HL-60/S4 (cell line): Measurements from ENCODE around the gene DNAAF3.
"Not testable (repeated sequence)": the region's sequence is repeated elsewhere in the genome, so short reads cannot be mapped to it uniquely, and the experiment has no call there.

Experiments used
- in situ Hi-C: fragments of 300-500 bp; cut with MboI; formaldehyde crosslinking; loops from 2 replicates; pipeline ENCODE4 v1.14.3; 2022; ENCODE audit warnings: low sequenced_read_pairs

DNAAF3 gene

DNA sequence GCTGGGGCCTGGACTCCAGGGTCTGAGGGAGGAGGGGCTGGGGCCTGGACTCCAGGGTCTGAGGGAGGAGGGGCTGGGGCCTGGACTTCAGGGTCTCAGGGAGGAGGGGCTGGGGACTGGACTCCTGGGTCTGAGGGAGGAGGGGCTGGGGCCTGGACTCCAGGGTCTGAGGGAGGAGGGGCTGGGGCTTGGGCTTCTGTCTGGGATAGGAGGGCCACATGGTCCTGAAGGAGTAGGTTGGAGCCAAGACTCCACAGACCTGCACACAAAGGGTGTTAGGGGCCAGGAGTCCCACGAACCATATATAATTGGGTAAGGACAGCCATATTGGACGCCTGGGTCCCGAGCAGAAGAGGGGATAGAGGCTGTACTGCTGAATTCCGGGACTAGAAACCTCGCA lies 10.6 kb downstream of the DNAAF3 start:
- in situ Hi-C loops, result not testable (repeated sequence)

DNA sequence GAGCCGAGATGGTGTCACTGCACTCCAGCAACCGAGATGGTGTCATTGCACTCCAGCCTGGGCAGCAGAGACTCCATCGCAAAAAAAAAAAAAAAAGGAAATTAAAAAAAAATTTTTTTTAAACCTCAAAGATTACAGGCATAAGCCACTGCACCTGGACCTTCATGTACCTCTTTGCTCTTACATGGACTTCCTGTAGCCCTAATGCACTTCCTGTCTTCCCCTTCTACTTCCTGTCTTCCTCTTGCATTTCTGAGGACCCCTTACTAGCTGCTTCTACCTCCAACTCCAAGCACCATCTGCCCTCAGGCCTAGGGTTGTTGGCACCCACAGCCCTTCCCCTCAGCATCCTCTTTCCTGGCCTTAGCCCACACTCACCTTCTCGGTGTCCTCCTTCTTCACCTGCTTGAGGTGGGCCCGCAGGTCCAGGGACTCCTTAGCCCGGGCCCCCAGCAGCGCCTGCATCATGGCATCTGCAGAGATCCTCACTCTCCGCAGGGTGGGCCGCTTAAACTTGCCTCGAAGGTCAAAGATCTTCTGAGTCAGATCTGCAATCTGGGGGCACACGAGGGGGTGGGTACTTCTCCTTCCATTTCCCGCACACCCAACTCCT lies 12.7 kb downstream of the DNAAF3 start:
- in situ Hi-C loops, result no loop called here

DNA sequence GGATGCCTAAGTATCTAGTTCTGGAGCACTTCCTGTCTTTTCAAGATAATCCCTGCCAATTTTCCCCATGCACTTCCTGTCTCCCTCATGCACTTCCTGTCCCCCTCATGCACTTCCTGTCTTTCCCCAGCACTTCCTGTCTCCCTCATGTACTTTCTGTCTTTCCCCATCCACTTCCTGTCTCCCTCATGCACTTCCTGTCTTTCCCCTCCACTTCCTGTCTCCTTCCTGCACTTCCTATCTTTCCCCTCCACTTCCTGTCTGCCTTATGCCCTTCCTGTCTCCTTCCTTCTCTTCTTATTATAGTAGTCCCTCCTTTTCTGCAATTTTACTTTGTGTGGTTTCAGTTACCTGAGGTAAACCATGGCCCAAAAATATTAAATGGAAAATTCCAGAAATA lies 14.4 kb downstream of the DNAAF3 start:
- in situ Hi-C loops, result no loop called here

DNA sequence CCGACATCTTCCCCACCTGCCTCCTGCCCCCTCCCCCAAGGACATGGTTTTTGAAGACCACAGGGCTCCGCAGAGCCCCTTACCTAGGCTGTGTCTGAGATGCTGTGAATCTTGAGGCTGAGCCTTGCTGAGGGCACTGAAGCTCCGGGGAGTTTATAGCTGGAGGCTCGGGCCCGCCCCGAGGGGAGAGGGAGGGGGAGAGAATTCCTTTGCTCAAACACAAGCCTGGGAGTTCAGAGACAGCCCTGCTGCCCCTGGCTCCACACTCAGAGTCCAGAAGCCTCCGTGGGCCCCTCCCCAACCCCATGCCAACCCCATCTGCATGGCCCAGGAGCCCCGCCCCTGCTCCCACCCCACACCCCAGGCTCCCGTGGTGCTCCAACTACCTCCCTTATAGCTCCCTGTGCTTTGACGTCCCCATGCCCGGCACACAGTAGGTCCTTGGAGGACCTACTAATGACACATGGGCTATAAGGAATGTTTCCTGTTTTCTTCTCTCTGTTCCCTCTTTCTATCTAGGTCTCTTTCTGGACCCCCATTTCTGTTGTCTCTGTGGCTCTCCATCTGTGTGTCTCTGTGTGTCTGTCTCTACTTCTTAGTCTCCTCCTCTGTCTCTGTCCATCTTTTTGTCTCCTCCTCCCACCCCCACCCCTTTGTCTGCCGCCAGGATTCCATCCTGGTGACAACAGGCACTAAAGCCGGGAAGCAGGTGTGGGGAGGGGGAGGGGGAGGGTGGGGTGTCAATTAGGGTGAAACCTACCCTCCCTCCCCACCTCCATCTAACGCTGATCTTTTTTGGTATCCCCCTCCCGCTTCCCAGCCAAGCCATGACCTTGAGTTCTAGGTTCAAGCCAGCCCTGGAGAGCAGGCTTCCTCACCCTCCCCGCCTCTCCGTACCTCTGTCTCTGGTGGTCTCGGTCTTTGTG lies 17.1 kb downstream of the DNAAF3 start, which contains the start of gene TNNT1:
TSS of gene TNNT1 (minus strand) at position 129 of the 926 bp plus-strand sequence. CDS start 2,049 bp downstream, outside the sequence.
- in situ Hi-C loops, result loop anchor here (10.0 kb wide), 2 partner anchors 265 to 485 kb away; no protein-coding TSS in a partner anchor

DNA sequence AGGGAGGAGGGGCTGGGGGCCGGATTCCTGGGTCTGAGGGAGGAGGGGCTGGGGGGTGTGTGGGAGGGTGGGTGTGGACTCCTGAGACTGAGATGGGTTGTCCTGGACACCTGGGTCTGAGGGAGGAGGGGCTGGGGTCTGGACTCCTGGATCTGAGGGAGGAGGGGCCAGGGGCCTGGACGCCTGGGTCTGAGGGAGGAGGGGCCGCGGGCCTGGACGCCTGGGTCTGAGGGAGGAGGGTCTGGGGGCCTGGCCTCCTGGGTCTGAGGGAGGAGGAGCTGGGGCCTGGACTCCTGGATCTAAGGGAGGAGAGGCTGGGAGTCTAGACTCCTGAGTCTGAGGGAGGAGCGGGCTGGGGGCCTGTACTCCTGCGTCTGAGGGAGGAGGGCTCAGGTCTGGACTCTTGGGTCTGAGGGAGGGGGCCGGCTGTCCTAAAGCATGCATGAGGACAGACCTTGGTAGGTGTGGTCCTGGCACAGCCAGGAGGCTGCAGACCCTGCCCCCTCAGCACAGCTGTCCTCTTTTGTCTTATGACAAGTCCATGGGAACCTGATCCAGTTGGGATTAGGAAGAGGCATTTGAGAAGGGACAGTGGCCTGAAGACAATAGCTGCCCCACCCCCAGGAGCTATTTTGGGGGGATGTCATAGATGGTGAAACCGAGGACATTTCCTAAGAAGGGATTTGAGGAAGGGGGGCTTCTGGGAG lies 18.7 kb downstream of the DNAAF3 start:
- in situ Hi-C loops, result loop anchor here (10.0 kb wide), 2 partner anchors 267 to 487 kb away; no protein-coding TSS in a partner anchor

DNA sequence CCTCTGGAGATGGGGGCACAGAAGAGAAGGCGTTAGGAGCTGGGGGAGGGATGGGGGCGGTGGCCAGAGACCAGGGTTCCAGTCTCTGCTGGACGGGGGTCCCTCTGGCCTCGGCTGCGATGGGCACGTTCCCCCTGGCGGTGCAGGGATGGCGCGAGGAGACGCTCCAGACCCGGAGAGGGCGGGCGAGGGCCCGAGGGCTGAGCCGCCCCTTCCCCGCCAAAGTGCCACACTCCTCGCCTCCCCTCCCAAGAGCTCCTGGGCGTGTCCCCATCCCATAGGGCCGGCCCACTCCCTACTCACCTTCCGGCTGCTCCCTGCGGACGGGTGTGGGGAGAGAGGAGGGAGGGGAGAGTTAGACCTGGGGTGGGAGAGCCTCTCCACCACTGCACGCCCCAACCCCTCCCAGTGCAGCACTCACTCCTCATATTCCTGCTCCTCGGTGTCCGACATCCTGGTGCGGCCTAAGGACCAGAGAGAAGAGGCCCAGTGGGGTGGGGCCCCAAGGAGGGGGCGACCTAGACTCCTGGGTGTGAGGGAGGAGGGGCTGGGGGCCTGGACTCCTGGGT lies 19.6 kb downstream of the DNAAF3 start:
- in situ Hi-C loops, result loop anchor here (10.0 kb wide), 2 partner anchors 268 to 488 kb away; no protein-coding TSS in a partner anchor

DNA sequence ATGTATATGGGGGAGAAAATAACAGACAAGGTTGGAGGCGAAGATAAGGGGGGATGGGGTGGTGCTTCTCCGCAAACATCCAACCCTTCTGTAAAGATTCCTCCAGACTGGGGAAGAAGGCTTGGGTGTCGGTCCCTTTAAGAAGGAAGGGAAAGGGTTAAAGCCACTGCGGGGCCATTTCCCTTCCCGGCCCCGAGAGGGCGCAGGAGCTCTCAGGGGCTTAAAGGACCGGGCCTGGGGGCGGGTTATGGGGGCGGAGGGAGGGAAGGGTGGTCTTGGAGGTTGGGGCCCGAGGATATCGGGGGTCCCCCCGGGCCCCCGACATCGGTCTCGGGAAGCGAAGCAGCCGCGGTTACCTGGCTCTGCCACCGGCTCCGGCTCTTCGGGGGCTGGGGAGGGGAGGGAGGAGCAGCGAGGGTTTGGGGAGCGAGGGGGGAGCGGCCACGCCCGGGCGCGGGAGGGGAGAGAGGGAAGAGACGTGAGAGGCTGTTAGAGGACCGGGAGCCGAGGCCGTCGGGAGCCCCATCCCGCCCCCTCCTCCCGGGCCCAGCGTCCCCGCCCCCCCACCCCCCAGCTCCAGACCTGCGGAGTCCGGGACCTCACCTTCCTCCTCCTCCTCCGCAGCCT lies 20.2 kb downstream of the DNAAF3 start:
- in situ Hi-C loops, result loop anchor here (10.0 kb wide), 2 partner anchors 269 to 489 kb away; no protein-coding TSS in a partner anchor

DNA sequence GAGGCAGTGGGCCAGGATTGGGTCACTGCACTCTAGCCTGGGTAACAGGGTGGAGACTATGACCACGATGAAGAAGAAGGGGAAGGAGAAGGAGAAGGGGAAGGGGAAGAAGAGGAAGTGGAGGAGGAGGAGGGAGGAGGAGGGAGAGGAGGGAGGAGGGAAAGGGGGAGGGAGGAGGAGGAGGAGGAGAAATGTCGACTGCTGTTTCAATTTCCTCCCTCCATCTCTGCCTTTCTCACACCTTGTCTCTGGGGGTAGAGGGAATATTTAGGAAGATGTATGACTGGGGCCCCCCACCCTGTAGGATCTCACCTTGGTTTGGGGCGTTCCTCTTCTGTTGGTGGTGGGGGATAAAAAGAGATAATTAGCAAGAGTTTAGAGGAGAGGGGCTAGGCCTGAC lies 21.2 kb downstream of the DNAAF3 start:
- in situ Hi-C loops, result loop anchor here (10.0 kb wide), 2 partner anchors 270 to 490 kb away; no protein-coding TSS in a partner anchor

DNA sequence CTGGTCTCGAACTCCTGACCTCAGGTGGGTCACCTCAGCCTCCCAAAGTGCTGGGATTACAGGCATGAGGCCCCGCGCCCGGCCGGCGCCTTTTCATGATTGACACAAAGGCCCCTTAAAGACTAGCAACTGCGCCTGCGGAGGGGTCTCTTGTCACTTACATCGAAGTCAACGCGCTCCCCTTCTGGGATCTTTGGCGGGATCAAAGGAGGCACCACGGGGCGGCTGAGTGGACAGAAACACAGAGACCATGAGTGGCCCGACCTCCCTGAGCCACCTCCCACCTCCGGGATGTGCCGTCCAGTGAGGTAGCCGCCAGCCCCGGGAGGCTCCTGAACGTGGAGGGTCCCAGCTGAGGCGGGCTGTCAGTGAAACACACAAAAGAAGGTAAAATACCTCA lies 24.7 kb downstream of the DNAAF3 start:
- in situ Hi-C loops, result loop anchor here (10.0 kb wide), 2 partner anchors 273 to 493 kb away; no protein-coding TSS in a partner anchor

DNA sequence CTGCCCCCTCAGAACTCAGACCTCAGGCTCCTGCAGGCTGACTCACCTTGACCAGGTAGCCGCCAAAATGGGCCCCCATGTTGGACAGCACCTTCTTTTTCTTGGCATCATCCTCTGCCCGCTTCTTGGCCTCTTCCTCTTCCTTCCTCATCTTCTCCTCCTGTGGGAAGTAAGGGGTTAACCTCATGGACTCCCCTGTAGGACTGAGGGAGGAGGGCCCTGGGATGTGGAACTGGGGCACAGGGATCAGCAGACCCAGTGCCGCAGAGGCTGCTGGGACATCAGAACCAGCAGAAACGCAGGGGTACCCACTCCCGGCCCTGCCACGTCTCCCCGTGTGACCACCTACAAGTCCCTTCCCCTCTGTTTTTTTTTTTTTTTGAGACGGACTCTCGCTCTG lies 28.5 kb downstream of the DNAAF3 start:
- in situ Hi-C loops, result loop anchor here (10.0 kb wide), 1 partner anchor 367 kb away; no protein-coding TSS in a partner anchor

DNA sequence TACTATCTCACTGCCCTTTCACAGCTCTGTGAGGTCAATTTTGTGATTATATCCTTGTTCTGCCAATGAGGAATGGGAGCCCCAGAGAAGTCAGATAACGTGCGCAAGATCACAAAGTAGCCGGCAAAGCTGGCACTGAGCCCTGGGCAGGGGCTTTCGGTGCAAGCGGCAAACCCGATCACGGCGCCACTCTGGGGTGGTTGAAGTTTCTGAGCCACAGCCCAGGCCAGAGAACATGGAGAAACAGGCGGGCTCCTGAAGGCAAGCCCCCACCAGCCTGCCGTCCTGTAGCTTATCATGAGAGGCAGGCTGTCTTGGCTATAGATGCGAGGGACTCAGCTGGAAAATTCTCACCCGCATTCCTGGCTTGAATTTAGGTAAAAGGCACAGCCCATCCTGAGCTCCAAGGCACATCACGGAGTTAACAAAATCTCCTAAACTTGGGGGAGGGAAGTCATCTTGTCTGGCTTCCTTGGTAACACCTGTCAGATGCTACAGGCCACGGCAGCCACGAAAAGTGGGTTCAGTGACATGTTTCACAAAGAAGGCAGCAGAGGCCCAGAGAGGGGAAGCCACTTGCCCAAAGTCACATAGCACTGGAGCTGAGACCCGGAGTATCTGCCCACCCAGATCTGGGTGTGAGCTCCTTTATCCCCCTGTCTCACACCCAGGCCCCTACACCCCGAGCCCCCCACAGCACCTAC lies 29.9 kb downstream of the DNAAF3 start:
- in situ Hi-C loops, result loop anchor here (10.0 kb wide), 1 partner anchor 368 kb away; no protein-coding TSS in a partner anchor

DNA sequence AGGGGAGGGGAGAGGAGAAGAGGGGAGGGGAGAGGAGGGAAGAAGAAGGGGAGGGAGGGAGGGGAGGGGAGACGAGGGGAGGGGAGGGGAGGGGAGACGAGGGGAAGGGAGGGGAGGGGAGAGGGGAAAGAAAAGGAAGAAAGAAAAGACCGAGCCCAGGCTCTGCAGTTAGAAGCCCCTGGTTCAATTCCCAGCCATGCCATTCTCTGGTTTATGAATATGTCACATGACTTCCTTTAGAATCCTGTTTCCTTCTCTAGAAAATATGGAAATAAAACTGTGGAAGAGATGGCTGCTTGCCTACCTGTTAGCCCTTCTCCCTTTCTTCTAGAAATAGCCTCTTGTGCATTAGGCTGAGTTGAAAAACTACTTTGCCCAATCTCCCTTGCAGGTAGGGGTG lies 31.7 kb downstream of the DNAAF3 start:
- in situ Hi-C loops, result loop anchor here (10.0 kb wide), 1 partner anchor 370 kb away; no protein-coding TSS in a partner anchor

DNA sequence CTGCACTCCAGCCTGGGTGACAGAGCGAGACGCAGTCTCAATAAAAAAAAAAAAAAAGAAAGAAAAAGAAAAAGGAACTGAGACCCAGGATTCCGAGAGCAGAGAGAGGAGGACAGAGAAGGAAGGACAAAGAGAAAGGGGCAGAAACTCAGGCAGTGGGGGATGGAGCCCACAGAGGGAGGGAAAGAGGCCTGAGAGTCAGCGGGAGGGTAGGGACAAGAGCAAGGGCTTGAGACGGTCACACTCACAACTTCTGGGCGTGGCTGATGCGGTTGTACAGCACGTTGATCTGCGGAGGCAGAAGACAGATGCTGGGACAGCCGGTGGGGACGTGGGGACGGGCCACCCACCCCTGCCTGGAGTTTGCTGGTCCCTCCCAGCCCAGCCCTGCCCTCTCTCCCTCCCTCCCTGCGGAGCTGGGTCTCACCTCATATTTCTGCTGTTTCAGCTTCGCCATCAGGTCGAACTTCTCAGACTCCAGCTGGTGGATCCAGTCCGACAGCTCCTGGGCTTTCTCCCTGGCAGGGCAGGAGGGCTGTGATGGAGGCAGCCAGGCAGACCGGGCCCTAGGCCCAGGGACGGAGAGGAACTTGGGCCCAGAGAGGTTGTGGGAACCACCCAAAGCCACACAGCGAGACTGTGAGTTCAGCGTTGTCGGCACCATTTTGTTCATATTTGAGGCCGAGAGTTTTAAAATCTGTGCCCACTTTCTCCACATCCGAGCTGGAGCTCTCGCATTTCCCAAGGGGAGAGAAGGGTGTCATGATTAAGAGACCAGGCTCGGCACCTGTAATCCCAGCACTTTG lies 32.6 kb downstream of the DNAAF3 start:
- in situ Hi-C loops, result loop anchor here (10.0 kb wide), 1 partner anchor 371 kb away; no protein-coding TSS in a partner anchor

DNA sequence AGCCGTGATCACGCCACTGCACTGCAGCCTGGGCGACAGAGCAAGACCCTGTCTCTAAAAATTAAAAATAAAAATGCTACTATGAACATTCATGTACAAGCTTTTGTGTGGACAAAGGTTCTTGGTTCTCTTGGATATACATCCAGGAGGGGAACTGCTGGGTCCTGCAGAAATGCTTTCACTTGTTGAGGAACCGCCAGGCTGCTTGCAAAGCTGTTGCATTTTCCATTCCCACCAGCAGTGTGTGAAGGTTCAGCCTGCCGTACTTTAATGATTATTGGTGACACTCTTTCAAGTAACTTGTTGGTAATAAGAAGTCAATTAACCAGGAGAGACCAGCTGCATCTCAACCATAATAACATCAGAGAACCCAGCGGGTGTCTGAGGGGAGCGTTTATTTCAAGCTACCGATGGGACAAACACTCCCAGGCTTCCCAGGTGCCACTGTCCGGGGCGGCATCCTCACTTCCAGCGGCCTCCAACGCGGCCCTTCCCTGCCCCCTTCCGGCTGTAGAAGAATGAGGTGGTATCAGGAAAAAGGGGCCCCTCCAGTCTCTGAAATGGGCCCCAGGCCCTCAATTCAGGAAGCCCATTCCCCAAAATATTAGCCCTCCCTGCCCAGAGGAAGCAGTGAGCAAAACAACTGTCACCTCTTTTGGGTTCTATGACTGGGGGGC lies 33.8 kb downstream of the DNAAF3 start:
- in situ Hi-C loops, result loop anchor here (10.0 kb wide), 1 partner anchor 372 kb away; no protein-coding TSS in a partner anchor

DNA sequence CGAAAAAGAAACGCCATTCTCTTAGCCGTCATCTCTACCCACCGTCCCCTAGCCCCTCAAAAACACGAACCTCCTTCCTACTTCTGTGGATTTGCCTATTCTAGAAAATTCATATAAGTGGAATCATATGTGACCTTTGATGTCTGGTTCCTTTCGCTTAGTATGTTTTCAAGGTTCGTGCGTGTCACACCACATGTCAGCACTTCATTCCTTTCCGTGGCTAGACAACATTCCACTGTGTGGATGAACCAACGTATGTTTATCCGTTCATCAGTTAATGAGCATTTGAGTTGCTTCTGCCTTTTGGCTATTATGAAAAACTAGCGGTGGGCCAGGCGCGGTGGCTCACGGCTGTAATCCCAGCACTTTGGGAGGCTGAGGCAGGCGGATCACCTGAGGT lies 35.0 kb downstream of the DNAAF3 start:
- in situ Hi-C loops, result loop anchor here (10.0 kb wide), 1 partner anchor 373 kb away; no protein-coding TSS in a partner anchor

DNA sequence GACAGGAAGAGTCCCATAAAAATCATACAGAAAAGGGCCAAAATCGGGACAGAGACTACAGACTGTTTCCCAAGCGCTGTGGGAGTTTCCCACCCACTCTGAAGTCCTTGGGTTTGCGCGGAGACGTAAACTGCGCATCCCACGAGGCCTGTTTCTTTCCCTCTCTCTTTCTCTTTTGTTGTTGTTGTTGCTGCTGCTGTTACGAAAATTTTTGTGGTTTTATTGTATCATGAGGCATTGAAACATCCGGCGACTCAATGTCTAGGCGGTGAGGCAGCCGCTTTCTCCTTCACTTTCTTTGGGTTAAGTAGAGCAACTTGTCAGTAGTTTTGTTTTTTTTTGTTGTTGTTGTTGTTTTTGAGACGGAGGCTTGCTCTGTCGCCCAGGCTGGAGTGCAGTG lies 47.4 kb downstream of the DNAAF3 start:
- in situ Hi-C loops, result no loop called here

DNA sequence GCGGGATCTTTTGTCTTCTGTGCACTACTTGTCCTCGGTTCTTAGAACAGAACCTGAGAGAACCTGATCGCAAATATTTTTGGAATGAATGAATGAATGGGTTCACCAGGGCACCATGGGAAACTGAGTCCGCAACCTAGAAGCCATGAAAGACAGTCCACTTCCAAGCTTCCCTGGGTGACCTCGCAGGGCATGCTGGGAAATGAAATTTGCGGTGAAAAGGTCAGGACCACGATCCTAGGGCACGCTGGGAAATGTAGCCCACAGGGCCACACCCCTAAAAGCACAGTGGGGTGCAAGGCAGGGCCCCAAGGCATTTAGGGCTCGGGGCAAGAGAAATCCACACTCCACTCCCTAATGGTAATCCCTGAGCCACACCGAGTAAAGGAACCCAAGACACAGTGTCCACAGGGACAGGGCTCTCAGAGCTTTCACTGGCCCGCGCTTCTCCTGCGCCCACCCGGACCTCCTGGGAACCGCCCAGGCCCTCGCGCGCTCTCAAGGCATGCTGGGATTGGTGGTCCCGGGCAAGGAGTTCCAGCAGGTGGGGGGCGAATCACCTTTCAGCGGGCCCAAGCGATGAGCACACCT lies 47.9 kb downstream of the DNAAF3 start:
- in situ Hi-C loops, result no loop called here
